Hematopoietic multipotent progenitor cell treated with erythropoietin and hydrocortisone succinate and interleukin-3 and kit ligand, for 17 days (in vitro differentiated cells): Measurements from ENCODE around the gene LKAAEAR1.

Experiments
- DNase-seq: peaks from one replicate; pipeline ENCODE4 v3.0.0-alpha.2; 2015; ENCODE audit warnings: low spot score

LKAAEAR1 gene

DNA sequence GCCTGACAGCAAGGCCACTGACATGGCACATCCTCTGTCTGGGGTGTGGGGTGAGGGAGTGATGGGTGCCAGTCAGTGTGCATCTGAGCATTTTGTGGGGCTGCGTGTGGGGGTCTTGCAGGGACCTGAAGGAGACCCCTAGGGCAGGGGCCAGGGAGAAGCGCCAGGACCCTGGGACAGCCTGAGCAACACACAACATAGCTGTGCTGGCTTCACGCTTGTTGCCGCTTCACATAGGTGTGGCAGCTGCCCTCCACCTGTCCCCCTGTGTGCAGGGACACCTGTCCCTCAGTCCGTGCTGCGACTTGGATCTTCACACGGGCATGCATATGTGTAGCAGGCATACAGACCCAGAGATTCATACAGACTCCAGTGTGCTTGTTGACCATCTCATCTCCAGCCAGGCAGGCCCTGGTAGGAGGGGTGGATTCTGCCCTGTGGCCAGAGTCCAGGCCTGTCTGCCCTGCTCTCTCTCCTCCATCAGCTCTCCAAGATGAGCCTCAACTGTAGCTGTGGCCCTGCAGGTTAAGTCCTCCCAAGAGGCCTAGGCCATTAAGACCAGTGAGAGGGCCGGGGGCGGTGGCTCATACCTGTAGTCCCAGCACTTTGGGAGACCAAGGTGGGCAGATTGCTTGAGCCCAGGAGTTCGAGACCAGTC lies 26.3 kb upstream of the LKAAEAR1 start:
- DNase-seq, result no peak

DNA sequence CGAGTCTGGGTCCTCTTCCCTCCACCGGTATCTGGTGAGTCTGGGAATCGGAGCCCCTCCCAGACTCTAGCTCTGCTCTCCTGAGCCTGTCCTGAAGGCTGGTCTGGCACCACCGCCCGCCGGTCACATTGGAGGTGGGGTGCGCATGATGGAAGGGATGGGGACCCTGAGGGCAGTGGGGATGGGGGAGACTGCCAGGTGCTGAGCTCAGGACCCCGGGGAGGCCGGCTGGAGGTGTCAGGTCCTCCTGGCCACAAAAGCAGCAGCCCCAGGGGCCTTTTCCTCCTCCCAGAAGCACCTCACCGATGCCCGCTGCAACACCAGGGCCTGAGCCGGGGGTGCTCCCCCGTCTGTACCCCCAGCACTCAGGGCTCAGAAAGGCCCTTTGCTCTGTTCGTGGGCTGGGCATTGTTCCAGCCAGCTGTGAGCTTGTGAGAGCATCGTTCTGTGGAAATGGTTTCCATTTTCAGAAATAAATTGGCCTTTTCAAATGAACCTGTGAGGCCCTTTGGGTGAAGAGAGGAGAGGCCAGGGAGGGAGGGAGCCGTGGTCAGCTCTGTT lies 25.7 kb upstream of the LKAAEAR1 start:
- no peak for DNase-seq

DNA sequence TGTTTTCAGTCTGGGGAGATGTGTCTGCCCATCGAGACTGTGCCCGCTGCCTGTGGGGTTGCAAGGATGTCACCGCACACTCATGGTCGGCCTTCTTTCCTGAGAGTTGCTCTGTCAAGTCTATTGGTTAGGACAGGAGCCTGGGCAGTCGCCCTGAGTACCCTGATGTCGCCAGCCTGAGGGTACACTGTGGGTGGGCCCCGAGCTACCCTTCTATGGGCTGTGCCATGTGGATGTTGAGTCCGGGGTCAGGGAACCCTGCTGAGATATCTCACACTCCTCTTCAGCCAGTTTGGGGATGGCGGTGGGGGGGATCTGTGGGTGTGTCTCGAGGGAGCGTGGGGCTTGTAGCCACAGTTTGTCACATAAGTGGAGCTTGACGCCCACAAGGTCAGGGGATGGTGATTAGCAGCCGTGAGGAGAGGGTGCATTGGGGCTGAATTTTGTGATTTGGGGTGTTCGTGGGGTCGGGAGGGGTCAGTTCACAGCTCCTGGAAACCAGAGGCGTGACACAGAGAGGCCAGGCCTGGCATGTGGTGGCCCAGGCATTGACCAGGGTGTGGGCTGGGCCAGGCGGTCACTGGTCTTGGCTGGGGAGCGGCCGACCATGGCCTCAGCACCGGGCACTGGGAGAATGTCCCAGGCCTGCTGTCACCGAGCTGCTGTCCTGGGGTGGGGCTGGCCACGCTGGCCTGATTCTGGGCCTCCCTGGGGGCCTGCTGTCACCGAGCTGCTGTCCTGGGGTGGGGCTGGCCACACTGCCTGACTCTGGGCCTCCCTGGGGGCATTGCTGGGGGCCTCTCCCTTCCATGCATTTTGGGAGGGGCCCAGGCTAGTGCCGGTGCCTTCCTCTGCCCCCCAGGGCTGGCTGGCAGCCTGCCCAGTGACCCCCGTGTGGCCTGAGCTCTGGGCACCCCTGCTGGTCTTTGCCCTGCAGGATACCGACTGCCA lies 24.8 kb upstream of the LKAAEAR1 start:
- DNase-seq, result no peak

DNA sequence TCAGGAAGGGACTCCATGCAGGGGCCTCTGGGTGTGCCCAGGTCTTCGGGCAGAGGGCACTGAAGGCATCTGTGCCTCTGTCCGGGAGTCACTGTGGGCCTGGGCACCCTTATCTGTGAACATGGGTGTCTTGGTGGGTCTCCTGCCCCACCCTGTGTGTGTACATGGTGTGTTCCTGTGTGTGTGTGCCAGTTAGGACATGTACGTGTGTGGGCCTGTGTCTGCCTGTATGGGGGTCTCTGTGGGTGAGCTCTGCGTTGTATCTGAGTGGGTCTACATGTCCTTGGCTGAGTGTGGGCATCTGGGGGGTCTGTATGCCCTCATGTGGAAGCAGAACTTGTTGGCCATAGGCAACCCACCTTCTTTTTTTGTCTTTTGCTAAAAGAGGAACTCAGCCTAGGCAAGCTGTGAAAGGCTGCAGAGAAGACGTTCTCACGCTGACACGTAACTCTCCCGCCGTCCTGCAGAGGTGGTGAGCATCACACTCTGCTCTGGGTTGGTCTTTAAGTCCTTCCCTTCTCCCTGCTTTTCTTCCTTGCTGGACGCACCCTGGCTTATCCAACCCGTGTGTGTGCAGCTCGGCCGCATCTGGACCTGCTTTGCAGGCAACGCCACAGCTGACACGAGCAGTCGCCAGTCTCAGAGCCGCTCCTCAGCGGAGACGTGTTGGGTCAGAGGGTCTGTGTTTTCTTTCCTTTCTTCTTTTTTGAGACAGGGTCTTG lies 23.7 kb upstream of the LKAAEAR1 start:
- DNase-seq, result no peak

DNA sequence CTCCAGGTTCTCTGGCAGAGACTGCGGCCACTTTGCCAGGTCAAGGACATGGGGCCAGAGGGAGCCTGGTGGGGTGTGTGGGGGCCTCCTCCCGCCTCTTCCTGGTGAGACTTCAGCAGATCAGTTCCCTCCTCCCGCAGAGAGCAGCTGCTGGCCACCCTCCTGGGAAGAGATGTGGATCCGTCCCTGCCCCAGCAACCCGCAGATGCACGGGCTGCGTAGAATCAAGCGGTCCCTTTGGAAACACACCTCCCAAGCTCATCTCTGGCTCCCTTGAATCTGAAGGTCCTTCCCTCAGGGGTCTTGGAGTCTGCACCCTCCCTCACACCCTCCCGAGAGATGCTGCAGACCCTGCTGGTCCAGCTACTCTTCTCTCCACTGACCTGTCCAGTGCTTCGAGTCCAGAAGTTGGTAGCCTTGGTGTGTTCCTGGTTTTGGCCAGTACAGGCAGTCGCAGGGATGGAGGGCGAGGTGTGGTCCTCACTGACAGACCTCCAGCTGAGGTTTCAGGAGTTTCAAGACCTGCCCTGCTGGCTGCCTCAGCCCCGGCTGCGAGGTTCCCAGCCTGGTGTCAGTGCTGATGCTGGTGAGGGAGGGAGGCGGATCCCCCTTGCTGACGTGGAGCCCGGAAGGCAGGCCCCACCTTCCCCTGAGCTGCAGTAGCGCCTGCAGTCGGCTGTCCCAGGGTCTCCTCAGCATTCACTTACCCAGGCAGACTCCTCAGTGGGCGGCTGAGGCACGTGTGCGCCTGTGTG lies 23.0 kb upstream of the LKAAEAR1 start, which contains the start of gene NPBWR2:
Gene NPBWR2 (minus strand): TSS at position 585 of the 755 bp plus-strand sequence. CDS start 734 bp downstream, outside the sequence.
- DNase-seq, result no peak

DNA sequence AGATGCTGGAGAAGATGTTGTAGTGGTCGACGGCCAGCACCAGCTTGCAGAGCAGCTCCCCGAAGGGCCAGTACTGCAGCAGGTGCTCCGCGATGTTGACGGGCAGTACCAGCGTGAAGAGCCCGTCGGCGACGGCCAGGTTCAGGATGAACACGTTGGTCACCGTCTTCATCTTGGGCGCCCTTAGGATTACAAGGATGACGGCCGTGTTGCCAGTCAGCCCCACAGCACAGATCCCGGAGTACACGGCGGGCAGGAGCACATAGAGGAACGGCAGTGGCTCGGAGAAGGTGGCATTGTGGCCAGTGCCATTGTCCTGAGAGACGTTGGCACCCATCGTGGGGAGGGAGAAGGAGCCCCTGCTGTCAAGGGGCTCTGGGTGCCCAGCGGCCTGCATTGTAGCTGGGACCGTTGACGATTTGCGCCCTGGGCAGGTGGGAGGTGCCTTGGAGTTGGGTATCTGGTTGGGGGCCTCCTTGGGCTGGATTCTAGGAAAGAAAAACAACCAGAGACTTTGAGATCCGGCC lies 22.3 kb upstream of the LKAAEAR1 start:
- no peak for DNase-seq

DNA sequence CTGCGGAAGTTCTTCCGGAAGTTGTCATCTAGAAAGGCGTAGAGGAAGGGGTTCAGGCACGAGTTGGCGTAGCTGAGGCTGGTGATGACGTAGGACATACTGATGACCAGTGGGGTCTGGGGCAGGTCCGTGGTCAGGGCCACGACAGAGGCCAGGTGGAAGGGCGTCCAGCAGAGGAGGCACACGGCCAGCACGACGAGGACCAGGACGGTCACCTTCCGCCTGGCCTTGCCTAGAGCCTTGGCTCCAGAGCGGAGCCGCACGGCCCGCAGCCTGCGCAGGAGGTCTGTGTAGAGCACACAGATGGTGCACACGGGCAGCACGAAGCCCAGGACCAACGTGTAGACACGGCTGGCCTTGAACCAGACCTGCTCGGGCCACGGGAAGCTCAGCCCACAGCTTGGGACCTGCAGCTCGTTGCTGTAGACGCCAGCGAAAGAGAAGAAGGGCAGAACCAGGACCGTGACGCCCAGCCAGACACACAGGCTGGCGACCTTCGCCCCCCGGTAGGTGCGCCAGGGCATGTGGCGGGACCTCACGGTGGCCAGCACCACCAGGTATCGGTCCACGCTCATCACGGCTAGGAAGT lies 21.7 kb upstream of the LKAAEAR1 start:
- no peak for DNase-seq

DNA sequence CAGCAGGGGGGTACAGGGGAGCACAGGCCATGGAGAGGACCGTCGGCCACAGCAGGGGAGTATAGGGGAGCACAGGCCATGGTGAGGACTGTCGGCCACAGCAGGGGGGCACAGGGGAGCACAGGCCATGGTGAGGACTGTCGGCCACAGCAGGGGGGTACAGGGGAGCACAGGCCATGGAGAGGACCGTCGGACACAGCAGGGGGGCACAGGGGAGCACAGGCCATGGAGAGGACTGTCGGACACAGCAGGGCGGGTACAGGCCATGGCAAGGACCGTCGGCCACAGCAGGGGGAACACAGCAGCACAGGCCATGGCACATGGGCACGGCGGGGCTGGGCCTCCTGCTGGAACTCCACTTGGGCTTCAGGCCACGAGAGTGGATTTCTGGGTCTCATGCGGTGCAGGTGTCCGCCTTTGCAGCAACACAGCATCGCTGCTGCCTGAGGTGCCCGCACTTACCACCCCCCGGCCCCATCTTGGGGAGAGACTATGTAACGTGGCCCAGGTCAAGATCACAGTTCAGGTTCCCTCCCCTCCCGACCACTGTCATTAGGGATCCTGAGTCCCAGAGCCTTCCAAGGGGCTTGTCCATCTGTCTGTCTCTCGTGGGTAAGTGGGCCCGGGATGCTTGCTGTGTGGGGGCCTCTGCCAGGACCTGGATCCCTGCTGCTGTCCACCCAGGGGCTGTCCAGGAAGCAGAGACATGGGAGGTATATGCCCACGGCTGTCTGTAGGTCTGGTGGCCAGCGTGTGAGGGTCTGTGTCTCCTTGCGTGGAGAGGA lies 20.7 kb upstream of the LKAAEAR1 start:
- DNase-seq, result no peak

DNA sequence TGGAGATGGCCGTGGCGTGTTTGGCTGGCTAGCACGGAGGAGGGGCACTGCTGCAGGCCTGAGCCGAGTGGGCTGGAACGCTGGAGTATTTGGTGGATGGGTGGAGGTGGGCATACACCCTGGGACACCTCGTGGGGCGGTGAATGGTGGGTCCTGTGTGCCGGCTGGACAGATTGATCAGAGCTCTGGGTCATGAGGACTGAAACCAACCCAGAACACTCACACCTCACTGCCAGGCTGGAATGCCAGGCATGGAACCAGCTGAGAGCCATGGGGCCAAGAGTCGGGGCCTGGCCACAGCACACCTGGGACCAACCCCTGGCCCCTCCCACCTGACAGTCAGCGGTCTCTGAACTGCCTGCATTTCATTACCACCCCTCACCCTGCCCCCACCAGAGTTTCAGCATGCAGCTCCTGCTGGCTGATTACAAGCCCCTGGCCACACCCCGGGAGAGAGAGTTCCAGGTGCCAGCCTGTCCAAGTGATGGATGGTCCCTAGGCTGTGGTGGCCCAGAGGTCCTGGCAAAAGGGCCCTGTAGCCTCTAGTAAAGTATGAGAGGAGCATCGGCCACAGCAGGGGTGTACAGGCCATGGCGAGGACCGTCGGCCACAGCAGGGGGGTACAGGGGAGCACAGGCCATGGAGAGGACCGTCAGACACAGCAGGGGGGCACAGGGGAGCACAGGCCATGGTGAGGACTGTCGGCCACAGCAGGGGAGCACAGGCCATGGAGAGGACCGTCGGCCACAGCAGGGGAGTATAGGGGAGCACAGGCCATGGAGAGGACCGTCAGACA lies 19.9 kb upstream of the LKAAEAR1 start:
- DNase-seq, result no peak

DNA sequence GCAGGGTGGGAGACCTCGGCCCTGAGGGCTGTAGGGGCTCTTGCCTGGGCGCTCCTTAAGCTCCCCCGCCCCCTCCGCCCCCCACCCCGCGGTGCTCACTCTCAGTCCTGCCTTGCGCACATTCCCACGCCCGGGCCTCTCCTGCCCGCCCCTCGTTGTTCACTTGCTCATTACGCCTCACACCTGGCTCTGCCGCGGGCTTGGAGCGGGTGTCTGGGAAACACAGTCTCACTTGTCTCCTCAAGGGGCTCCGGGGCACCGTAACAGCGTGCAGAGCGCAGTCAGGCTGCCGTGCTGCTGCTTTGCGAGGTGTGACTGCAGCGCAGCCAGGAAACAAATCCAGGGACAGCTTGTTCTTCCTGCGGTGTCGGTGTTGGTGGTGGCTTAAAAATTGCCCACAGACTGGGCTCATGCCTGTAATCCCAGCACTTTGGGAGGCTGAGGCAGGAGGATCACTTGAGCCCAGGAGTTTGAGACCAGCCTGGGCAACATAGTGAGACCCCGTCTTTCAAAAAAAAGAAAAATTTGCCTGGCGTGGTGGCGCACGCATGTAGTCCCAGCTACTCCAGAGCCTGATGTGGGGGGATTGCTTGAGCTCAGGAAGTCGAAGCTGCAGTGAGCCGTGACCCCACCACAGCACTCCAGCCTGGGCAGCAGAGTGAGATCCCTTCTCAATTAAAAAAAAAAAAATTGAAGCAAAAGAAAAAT lies 18.6 kb upstream of the LKAAEAR1 start:
- DNase-seq, result no peak

DNA sequence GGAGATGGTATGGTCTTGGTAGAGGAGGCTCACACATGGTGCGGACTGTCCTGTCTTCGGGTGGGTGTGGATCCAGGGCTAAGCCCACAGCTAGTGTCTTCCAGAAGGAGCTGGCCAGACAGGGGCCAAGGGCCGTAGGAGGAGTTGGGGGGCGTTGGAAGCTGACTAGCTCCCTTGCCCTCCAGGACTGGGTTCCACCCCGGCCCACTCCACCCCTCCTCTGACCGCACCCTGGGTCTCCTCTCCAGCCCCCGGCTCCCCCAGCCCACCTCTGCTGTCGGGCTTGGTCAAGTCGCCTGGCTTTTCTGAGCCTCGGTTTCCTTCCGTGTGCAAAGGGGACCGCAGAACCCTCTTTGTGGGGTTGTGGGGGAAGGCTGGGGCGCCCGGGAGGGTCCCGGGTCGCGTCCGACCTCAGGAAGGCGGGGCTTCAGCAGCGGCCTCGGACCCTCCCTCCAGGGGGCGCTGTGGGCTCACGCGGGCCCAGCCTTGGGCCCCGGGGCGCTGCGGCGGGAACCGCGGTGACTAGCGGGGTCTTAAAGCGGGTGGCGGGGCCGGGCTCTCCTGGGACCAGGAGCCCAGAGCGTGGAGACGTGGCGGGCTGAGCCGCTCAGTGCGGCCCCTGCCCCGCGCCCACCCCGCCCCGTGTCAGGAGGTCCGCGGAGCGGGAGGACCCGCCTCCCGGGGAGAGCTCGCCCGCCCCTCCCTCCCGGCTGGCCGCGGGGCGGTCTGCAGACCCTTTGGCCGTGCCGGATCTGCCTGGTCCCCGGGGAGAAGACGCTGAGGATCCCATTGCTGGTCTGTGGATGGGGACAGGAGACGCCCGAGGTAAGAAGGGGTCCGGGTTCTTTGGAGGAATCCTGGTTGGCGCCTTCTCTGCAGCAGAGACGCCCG lies 17.8 kb upstream of the LKAAEAR1 start:
- no peak for DNase-seq

DNA sequence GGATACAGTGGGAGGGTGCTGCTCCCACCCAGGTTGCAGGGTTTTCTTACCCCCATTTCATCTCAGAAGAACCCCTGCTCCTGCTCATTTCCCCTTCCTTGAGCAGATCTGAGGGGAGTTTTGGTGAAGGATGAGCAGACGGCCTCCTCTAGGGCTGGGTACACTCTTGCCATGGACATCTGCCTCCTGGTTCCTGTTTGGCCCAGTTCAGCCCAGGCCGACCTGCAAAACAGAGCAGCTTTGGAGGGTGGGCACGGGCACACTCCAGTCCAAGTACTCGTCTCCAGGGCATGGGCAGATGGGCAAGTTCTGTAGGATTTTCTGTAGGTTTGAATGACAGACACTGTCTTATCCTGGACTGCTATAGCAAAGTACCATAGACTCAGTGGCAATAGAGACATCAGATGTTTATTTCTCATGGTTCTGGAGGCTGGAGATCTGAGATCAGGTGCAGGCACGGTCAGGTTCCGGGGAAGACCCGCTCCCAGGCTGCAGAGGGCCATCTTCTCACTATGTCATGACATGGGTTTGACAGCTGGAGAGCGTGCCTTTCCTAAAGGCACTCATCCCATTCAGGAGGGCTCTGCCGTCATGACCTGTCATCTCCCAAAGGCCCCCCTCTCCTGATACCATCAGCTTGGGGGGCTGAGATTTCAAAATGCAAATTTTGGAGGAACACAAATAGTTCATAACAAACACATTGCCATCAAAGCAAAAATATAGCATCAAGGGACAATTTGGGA lies 16.9 kb upstream of the LKAAEAR1 start:
- no peak for DNase-seq

DNA sequence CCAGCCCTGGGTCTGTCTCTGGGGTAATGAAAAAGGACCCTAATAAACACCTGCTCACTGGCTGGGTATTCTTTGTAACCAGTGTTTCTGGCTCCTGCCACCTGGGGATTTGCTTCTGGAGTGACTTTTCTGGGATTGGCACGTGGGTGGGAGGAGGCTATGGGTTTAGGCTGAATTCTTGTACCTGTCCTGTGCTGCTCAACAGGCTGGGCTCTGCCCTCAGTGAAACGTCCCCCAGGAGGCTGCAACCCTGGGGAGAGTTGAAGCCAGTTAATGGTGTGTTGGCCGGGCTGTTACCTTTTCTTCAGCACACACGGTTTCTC lies 16.3 kb upstream of the LKAAEAR1 start:
- DNase-seq, result no peak

DNA sequence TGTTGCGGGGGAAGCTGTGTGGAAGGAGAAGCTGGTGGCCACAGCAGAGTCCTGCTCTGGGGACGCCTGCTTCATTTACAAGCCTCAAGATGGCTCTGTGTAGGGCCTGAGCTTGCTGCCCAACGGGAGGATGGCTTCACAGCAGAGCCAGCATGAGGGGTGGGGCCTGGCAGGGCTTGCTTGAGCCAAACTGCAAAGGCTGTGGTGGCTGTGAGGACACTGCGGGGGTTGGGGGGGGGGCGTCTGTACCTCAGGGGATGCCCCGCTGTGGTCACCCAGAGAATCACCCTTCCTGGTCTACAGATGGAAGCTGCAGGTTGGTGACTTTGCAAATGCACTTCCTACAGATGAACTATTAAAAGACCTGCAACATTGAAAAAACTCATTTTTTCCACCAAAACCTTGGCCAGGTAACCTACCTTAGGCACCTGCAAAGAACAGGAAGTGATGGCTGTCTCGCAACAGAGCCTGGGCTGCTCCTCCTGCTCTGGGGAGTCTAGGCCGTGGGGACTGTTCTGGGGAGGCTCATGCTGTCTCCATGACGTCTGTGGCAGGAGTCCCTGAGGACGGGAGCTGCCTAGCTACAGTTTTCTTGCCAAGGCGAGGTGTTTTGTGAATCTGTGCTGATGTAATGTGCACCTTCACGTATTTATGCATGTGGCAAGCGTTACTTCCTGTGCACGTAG lies 15.8 kb upstream of the LKAAEAR1 start:
- DNase-seq, result no peak

DNA sequence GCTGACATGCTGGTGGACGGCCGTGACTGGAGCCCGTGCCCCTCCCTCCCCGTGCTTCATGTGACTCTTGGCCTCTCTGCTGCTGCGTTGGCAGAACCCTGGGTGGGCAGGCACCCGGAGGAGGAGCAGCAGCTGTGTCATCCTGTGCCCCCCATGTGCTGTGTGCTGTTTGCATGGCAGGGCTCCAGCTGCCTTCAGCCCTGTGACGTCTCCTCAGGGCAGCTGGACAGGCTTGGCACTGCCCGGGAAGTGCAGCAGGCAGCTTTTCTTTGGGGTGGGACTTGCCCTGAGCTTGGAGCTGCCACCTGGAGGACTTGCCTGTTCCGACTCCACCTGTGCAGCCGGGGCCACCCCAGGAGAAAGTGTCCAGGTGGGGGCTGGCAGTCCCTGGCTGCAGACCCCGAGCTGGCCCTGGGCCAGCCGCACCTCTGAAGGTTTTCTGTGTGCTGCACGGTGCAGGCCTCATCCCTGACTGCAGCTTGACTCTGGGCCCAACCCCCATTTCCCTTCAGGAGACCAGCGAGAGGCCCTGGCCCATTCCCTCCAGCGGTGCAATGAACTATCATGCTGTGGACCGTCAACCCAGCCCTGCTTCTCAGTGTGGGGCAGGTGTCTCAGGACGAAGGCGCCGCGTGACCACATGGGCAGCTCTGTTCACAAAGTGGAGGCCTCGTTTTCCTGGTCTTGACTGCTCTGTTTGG lies 15.0 kb upstream of the LKAAEAR1 start:
- no peak for DNase-seq
